NCI-H2171 treated with DMSO at 0.1 percent for 48 hours (cell line): ENCODE measurements around the gene TLE1.
"Not testable (repeated sequence)": the region's sequence is repeated elsewhere in the genome, so short reads cannot be mapped to it uniquely, and the experiment has no call there.

ENCODE experiments used
- DNase-seq: peaks from one replicate; lab custom pipeline; 2025; lab: John Stamatoyannopoulos, UW

TLE1 gene

GRCh38 chr9:81689343-81690175, at the start of gene TLE1:
TLE1 (minus strand) TSS chr9:81689547; CDS start chr9:81688240, 1,307 bp downstream.
- DNase-seq = peak; percentile 99

- no peak for DNase-seq
Measured at GRCh38 chr9:81737871-81738507, 48.6 kb upstream of the TLE1 start.

- not testable (repeated sequence) for DNase-seq
Measured at GRCh38 chr9:81730498-81730897, 41.2 kb upstream of the TLE1 start.

GRCh38 chr9:81729135-81729534, 39.8 kb upstream of the TLE1 start:
- DNase-seq = no peak

GRCh38 chr9:81724242-81724889, 35.0 kb upstream of the TLE1 start:
- DNase-seq = no peak

GRCh38 chr9:81722277-81722676, 32.9 kb upstream of the TLE1 start:
- DNase-seq = no peak

- DNase-seq = no peak
Measured at GRCh38 chr9:81720450-81721086, 31.2 kb upstream of the TLE1 start.

- DNase-seq = no peak
Measured at GRCh38 chr9:81719972-81720371, 30.6 kb upstream of the TLE1 start.

GRCh38 chr9:81718244-81718643, 28.9 kb upstream of the TLE1 start:
- DNase-seq = no peak

GRCh38 chr9:81717747-81718077, 28.4 kb upstream of the TLE1 start:
- no peak for DNase-seq

GRCh38 chr9:81717061-81717746, 27.9 kb upstream of the TLE1 start:
- DNase-seq = no peak

GRCh38 chr9:81716409-81716808, 27.1 kb upstream of the TLE1 start:
- no peak for DNase-seq

GRCh38 chr9:81705578-81705977, 16.2 kb upstream of the TLE1 start:
- DNase-seq = no peak

- no peak for DNase-seq
Measured at GRCh38 chr9:81694541-81694940, 5.2 kb upstream of the TLE1 start.

- DNase-seq = no peak
Measured at GRCh38 chr9:81693671-81694378, 4.5 kb upstream of the TLE1 start.

- peak; percentile 58 for DNase-seq
Measured at GRCh38 chr9:81690251-81690851, 1.0 kb upstream of the TLE1 start.

GRCh38 chr9:81689093-81689342, 329 bp downstream of the TLE1 start:
- DNase-seq = not testable (repeated sequence)

GRCh38 chr9:81688262-81689092, 870 bp downstream of the TLE1 start:
- peak; percentile 50 for DNase-seq

- peak; percentile 29 for DNase-seq
Measured at GRCh38 chr9:81687521-81688261, 1.7 kb downstream of the TLE1 start.
